OCI-LY7 (cell line): ENCODE data around the gene VIL1. TPM values are rescaled to one million over a fixed set of nuclear protein-coding genes. Genes with fewer than 3 reads are reported as not detected.

Source experiments
- BruUV-seq: library from RNA; stranded (reverse); fragments of 400-500 nt; replicated peaks from 2 replicates; lab custom pipeline; 2021; lab: Mats Ljungman, UMichigan
- CTCF ChIA-PET: fragments of 300-600 bp; sonication (Branson Sonifier 250); formaldehyde crosslinking; loops from one replicate; lab custom pipeline; 2022; ENCODE audit warnings: antibody characterized with exemption; ENCODE audit not compliant: unreplicated experiment; lab: Charles Lee
- POLR2A ChIA-PET: fragments of 300-600 bp; sonication (Branson Sonifier 250); formaldehyde crosslinking; loops from one replicate; lab custom pipeline; 2022; ENCODE audit warnings: antibody characterized with exemption; lab: Charles Lee
- DNase-seq: peaks from one replicate; pipeline ENCODE4 v3.0.0-alpha.2; 2015; ENCODE audit warnings: low spot score
- H2AFZ ChIP-seq: fragments of 200-600 bp; sonication (generic), shearing (Covaris generic); 2 replicates; pipeline ENCODE4 v1.6.1; 2014; ENCODE audit warnings: mild to moderate bottlenecking, antibody characterized with exemption, low read length, moderate library complexity
- H3K27ac ChIP-seq: fragments of 200-600 bp; sonication (generic); 2 replicates; pipeline ENCODE4 v1.5.1; 2014; ENCODE audit warnings: mixed run types, low read depth, mild to moderate bottlenecking, moderate library complexity, low read length, inconsistent platforms; ENCODE audit not compliant: poor library complexity, severe bottlenecking
- H3K36me3 ChIP-seq: fragments of 200-600 bp; sonication (generic); 2 replicates; pipeline ENCODE4 v1.6.1; 2014; ENCODE audit warnings: mild to moderate bottlenecking, antibody characterized with exemption, low read length, moderate library complexity, mixed read lengths; ENCODE audit not compliant: insufficient read depth
- H3K4me1 ChIP-seq: fragments of 200-600 bp; sonication (generic); 2 replicates; pipeline ENCODE4 v1.5.1; 2014; ENCODE audit warnings: mild to moderate bottlenecking, low read length; ENCODE audit not compliant: insufficient read depth, poor library complexity, severe bottlenecking
- H3K4me2 ChIP-seq: fragments of 200-600 bp; sonication (generic); 2 replicates; pipeline ENCODE4 v1.6.1; 2014; ENCODE audit warnings: mild to moderate bottlenecking, low read length
- H3K4me3 ChIP-seq: fragments of 200-600 bp; sonication (generic); 2 replicates; pipeline ENCODE4 v1.5.1; 2014; ENCODE audit warnings: mild to moderate bottlenecking, low read depth, low read length; ENCODE audit not compliant: poor library complexity, severe bottlenecking
- H3K79me2 ChIP-seq: fragments of 200-600 bp; sonication (generic); 2 replicates; pipeline ENCODE4 v1.6.1; 2016; ENCODE audit warnings: low read depth, mild to moderate bottlenecking, low read length, moderate library complexity, mixed read lengths; ENCODE audit not compliant: insufficient read depth
- H3K9me2 ChIP-seq: fragments of 200-600 bp; sonication (generic); 2 replicates; pipeline ENCODE4 v1.6.1; 2016; ENCODE audit warnings: mild to moderate bottlenecking, low read length, mixed read lengths; ENCODE audit not compliant: insufficient read depth
- H3K9me3 ChIP-seq: fragments of 200-600 bp; sonication (generic); 2 replicates; pipeline ENCODE4 v1.6.1; 2014; ENCODE audit warnings: mild to moderate bottlenecking, mixed run types, low read length, mixed read lengths
- H4K20me1 ChIP-seq: fragments of 200-600 bp; sonication (generic); 2 replicates; pipeline ENCODE4 v1.6.1; 2014; ENCODE audit warnings: mild to moderate bottlenecking, antibody characterized with exemption, low read length, moderate library complexity, mixed read lengths; ENCODE audit not compliant: insufficient read depth
- CTCF ChIP-seq: fragments of 200-600 bp; sonication (generic); conservative IDR thresholded peaks from 2 replicates; pipeline ENCODE4 v1.5.1; 2014; ENCODE audit warnings: mild to moderate bottlenecking, antibody characterized with exemption, low read length, moderate library complexity, mixed read lengths
- EZH2phosphoT487 ChIP-seq: fragments of 200-600 bp; sonication (generic); IDR thresholded peaks from 2 replicates; pipeline ENCODE4 v1.6.1; 2018; ENCODE audit warnings: low read depth, borderline replicate concordance, mild to moderate bottlenecking, mixed run types, antibody characterized with exemption, low read length, moderate library complexity, mixed read lengths
- intact Hi-C: fragments of 100-400 bp; cut with micrococcal nuclease; formaldehyde crosslinking; loops from one replicate; pipeline ENCODE4 v1.10.0; 2022; ENCODE audit not compliant: unreplicated experiment
- total RNA-seq, 2 experiments: library from RNA; depleted of rRNA in 1 of 2; stranded (reverse); fragments of >200 nt in 1 of 2; shearing (Covaris generic) in 1 of 2; gene quantifications; 2 replicates each; pipeline ENCODE4 v1.2.3, GENCODE V29; 2014 to 2022

The VIL1 gene
- total RNA-seq, 2 experiments from 2014 or later: 0.47 TPM; not detected in 1

- no peaks in the 10 kb centered on the region for H3K9me3 ChIP-seq
- peaks cover 7% of the 10 kb centered on the region for H3K4me1 ChIP-seq
- intact Hi-C loops: no loop called here
- no TSS peak for BruUV-seq
- ChIA-PET CTCF (no interaction called here), POLR2A (interaction anchor here (0.5 kb wide), 1 partner anchor 113 kb away, joined by 3 read pairs; no protein-coding TSS in a partner anchor)
- H3K79me2 ChIP-seq: no peaks in the 10 kb centered on the region
- TF ChIP-seq EZH2phosphoT487 (no peak), CTCF (no peak)
- H4K20me1 ChIP-seq: no peaks in the 10 kb centered on the region
- no peak for DNase-seq
- H3K36me3 ChIP-seq: no peaks in the 10 kb centered on the region
- peak overlapping the region; percentile 5; the same call in 1 of the 2 replicates for H2AFZ ChIP-seq
- H3K4me2 ChIP-seq: no peak overlapping the region
- H3K4me3 ChIP-seq: no peak overlapping the region
- H3K27ac ChIP-seq: no peak overlapping the region
- no peaks in the 10 kb centered on the region for H3K9me2 ChIP-seq
Observed at GRCh38 chr2:218386505-218387368, 32.2 kb upstream of the VIL1 start.

GRCh38 chr2:218387369-218388194 lies 31.3 kb upstream of the VIL1 start:
- no peak for DNase-seq
- no peak overlapping the region for H3K4me3 ChIP-seq
- BruUV-seq: no TSS peak

More at GRCh38 chr2:218387369-218388194, 31.3 kb upstream of the VIL1 start:
- no peak overlapping the region for H3K4me2 ChIP-seq
- no peaks in the 10 kb centered on the region for H3K9me3 ChIP-seq
- H2AFZ ChIP-seq: peak overlapping the region; percentile 5; the same call in 1 of the 2 replicates
- no peaks in the 10 kb centered on the region for H3K9me2 ChIP-seq
- ChIA-PET POLR2A (interaction anchor here (0.5 kb wide), 1 partner anchor 114 kb away, joined by 3 read pairs; no protein-coding TSS in a partner anchor), CTCF (interaction anchor here (0.6 kb wide), 1 partner anchor 141 kb away, joined by 3 read pairs; no protein-coding TSS in a partner anchor)
- H3K79me2 ChIP-seq: no peaks in the 10 kb centered on the region
- no peak overlapping the region for H3K27ac ChIP-seq
- H3K4me1 ChIP-seq: peaks cover 7% of the 10 kb centered on the region
- H3K36me3 ChIP-seq: no peaks in the 10 kb centered on the region
- TF ChIP-seq CTCF: no peak
- TF ChIP-seq EZH2phosphoT487: no peak
- intact Hi-C loops: no loop called here
- H4K20me1 ChIP-seq: no peaks in the 10 kb centered on the region
